GM21529 (cell line): Measurements from ENCODE around the gene UNC80.
"Not testable (repeated sequence)": the region's sequence is repeated elsewhere in the genome, so short reads cannot be mapped to it uniquely, and the experiment has no call there.

Experiments used
- ATAC-seq: cut with Tn5 transposase; IDR thresholded peaks from one replicate; pipeline ENCODE4 v1.9.1; 2021; ENCODE audit not compliant: unreplicated experiment

The UNC80 gene, protein sequence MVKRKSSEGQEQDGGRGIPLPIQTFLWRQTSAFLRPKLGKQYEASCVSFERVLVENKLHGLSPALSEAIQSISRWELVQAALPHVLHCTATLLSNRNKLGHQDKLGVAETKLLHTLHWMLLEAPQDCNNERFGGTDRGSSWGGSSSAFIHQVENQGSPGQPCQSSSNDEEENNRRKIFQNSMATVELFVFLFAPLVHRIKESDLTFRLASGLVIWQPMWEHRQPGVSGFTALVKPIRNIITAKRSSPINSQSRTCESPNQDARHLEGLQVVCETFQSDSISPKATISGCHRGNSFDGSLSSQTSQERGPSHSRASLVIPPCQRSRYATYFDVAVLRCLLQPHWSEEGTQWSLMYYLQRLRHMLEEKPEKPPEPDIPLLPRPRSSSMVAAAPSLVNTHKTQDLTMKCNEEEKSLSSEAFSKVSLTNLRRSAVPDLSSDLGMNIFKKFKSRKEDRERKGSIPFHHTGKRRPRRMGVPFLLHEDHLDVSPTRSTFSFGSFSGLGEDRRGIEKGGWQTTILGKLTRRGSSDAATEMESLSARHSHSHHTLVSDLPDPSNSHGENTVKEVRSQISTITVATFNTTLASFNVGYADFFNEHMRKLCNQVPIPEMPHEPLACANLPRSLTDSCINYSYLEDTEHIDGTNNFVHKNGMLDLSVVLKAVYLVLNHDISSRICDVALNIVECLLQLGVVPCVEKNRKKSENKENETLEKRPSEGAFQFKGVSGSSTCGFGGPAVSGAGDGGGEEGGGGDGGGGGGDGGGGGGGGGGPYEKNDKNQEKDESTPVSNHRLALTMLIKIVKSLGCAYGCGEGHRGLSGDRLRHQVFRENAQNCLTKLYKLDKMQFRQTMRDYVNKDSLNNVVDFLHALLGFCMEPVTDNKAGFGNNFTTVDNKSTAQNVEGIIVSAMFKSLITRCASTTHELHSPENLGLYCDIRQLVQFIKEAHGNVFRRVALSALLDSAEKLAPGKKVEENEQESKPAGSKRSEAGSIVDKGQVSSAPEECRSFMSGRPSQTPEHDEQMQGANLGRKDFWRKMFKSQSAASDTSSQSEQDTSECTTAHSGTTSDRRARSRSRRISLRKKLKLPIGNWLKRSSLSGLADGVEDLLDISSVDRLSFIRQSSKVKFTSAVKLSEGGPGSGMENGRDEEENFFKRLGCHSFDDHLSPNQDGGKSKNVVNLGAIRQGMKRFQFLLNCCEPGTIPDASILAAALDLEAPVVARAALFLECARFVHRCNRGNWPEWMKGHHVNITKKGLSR (N-terminal part only)

DNA sequence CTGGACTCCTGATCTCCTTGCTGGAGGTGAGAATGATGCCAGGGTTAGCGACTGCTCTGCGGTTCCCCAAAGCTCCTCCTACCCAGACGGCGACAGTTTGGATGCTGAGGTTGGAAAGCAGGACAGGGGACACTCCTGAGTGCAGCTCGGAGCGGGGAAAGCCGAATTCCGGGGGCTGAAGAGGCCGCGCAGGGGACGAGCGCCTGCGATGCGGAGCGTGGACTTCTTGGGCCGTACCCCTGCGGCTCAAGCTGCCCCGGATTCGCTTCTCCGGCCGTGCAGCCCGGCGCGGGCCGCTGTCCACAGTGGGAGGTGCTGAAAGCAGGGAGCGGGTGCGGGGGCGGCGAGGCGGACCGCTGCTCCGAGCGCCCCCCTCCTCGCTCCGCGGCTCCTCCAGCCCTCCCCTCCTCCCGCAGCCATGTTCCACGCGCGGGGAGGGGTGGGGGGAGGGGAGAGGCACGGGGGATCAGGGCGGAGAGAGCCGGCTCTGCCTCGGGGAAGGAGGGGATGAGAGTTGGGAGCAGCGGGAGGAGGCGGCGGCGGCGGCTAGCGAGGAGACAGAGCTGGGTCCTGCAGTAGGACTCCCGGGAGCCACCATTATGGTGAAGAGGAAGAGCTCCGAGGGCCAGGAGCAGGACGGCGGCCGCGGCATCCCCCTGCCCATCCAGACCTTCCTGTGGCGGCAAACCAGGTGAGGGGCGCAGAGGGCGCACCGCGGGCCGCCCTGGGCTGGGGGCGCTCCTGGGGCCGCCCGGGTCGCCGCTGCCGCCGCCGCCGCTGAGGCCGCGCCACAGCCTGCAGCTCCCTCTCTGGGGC is at the start of gene UNC80:
Gene UNC80, plus strand, starts transcription at position 359 of the 816 bp plus-strand sequence. Its CDS starts 241 bp downstream, at position 600.
- no peak for ATAC-seq

DNA sequence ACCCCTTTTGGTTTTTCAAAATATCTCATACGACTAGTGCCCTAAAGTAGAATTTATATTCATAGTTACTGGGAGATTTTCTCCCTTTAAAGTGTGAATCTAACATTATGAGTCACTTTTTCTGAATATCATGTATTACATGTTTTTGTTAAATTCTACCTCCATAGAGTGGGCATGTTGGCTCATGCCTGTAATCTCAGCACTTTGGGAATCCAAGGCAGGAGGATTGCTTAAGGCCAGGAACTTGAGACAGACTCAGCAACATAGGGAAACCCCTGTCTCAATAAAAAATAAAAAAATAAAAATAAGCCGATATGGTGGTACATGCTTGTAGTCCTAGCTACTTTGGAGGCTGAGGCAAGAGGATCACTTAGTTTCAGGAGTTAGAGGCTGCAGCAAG is 45.3 kb upstream of the UNC80 start:
- no peak for ATAC-seq

DNA sequence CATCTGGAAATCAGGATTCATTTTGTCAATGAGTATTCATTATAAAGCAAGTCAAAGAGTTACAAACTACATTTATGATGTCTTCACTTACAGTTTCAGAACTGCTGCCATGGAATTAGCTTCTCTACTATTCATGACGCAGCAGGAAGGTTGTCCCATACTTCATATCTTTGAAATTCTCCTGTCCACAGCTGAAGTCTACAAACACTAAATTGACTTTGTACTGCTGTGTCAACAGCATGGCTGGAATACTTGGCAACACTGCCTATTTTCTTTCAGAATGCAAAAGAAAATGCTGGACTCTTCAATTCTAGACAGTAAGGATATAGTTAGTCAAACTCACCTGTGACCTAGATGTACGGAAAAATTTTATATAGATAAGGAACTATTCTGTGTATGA is 44.6 kb upstream of the UNC80 start:
- ATAC-seq, result no peak

DNA sequence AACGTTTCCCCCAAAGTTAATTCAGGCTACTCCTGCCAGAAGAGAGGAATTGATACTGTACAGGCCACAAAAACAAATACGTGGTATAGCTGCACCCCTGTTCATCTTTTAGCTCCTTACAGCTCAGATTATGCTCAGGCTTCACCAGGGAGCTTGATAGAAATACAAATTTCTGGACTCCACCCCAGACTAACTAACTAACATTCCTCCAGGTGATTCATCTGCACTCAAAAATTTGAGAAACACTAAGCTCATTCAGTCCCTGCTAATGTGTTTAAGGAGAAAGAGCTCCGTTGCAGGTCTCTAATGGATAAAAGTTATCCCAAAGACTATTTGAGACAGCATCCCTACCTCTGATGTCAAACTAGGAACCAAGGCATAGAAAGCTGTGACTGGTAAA is 36.8 kb upstream of the UNC80 start:
- ATAC-seq, result no peak

DNA sequence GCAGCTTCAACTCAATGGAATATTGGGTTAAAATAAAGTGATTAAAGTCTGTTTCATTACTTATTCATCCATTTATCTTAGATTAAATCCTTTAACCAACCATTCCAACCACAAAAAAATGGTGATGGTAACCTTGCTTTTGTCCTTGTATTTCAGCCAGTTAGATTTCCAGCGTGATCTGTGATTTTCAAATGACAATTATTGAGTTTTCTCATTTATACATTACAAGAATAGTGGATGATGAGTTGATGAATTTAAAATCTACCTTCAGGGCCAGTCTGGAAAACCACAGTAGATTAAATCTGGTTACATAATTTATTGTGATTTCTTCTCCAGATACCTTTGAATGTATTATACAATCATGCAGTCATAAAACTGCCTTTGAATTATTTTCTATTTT is 29.7 kb upstream of the UNC80 start:
- no peak for ATAC-seq

DNA sequence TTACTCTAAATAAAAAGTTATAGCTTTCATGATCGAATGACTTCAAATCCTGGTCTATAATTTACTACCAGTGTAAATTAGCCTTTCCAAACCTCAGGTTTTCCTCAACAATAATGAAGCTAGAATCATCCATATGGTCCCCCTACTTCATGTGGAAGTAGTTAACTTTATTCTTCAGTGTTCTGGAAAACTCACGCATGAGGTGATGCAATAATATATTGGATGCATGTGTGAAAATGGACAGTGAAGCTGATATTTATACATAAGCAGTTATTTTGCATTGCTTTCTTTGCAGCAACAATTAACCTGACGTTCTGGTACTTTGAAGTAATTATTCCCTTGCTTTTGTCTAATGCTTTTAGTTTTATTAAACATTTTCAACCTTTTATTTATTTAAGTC is 18.6 kb upstream of the UNC80 start:
- no peak for ATAC-seq

DNA sequence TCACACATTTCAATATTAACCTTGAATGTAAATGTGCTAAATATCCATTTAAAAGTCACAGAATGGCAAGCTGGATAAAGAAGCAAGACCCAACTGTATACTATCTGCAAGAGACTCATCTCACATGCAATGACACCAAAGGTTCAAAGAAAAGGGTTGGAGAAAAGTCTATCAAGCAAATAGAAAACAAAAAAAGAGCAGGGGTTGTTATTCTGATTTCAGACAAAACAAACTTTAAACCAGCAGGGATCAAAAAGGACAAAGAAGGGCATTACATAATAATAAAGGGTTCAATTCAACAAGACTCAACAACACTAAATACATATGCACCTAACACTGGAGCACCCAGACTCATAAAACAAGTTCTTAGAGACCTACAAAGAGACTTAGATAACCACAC is 14.5 kb upstream of the UNC80 start:
- ATAC-seq, result no peak

DNA sequence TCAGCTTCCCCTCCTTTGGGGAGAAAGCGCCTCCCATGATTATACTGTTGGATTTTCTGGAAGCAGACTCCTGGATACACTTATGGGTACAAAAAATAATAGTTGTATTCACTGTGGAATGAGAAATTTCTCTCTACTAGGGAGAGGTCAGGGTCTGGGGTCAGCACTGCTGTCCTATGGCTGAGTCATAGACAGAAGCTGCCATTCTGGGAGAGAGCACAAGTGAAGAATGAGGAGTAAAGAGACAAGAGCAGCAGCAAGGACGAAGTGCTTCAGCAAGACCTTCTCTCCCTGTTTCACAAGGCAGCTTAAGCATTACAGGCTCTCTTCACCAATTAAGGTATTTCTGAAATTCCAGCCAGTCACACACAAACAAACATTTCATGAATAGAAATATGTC is 10.1 kb upstream of the UNC80 start:
- no peak for ATAC-seq

DNA sequence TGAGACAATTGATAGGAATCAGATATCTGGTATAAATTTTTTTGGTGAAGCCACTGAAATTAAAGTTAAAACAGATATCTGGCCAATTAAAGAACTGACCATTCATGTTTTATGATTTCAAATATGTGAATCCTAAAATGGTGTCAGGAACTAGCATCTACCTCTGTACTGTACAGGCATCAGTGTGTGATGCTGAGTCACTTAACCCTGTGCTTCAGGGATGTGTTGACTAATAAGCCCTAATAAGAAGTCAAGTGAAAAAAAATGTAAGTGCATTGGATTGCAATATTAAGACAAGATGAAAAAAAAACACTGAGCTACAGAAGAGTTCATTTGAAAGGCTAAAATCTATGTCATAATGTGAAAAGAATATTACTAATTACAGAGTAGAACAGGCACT is 9.1 kb upstream of the UNC80 start:
- ATAC-seq, result no peak

DNA sequence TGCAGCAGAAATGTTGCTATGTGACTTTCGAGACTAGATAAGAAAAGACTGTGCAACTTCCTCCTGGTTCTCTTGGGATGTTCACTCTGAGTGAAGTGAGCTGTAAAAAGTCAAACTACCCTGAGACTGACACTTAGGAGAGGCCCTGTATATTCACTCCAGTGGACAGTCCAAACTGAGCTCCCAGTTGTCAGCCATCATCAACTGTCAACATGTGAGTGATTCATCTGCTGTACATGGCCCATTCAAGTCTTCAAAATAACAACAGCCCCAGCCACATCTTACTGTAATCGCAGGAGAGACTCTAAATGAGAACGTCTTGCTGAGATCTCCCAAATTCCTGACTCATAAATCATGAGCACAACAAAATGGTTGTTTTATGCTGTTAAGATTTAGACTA is 8.5 kb upstream of the UNC80 start:
- no peak for ATAC-seq

DNA sequence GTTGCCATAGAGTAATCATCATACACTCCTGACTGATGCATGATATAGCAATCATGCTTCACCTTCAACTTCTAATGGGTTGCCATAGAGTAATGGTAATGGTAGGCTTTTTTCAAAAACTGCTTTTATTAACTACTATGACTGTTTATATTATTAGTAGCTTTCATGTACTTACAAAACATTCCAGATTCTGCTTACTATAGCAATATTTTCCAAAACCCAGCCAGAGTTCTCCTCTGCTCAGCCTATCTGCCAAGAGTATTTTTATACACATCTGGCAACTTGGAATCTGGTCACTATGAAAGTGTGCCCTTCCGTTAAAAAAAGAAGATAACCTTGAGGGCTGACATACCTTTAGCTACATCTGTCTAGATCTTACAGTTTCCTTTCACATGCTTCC is 5.0 kb upstream of the UNC80 start:
- ATAC-seq, result no peak

DNA sequence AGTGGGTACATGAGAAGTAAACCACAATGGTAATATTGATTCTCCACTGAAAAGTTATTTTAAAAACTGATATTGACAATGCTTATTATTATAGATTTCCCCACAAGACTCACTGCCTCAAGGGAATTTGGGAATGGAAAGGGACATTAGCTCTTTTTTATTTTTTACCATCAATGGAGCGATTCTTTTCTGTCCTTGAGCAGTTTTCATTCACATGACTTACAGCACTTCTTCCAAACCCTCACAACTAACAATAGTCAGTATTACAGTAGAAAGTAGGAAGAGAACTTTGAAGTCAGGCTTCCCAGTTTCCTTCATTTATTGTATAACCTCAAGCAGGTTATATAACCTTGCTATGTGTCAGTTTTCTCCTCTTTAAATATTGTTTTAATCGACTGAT is 4.3 kb upstream of the UNC80 start:
- ATAC-seq, result no peak

DNA sequence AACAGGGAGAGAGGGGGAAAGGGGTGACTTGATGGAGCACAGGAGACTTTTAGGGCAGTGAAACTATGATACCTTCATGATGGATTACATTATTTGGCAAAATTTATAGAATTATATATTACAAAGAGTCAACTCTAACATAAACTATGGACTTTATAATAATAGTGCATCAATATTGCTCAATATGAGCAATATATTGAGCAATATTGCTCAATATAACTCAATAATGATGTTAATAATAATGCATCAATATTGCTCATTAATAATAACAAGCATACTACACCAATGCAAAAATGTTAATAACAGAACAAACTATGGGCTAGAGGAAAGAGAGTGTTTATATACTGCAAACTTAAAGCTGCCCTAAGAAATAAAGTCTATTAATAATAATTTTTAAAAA is 3.1 kb upstream of the UNC80 start:
- ATAC-seq, result no peak

DNA sequence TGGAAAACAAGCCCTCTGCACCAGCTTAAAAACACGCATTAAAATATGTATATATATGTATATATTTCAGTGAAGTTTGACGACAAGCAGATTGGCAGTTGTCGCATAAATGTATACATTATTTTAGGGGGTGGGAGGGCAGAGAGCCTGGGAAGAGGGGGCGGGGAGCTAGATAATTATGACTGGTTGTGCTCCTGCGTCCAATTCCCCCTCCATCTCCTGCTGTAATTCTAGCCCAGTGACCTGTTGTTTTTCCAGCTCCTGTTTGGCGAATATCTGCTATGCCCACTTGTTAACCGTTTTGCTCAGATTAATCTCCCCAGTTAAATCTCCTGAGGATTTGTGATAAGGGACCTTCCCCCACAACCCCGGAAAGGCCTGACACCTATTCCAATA is 656 bp downstream of the UNC80 start:
- no peak for ATAC-seq

DNA sequence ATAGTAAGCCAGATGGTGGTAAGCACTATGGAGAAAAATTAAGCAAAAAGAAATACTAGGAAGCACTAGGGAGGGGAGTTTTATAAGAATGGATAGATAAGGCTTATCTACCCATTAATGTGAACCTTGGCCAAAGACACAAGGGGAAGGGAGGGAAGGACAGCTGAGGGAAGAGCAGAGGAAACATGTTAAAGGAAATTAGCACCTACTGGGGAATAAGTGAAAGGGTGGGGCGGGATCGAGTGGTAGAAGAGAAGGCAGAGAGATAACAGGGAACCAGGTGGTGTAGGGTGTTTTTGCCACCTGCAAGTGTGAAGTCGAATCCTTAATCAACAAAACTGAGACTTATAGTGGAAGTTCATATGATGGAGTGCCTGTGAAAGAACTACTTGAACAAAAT is 1.7 kb downstream of the UNC80 start:
- ATAC-seq, result no peak

DNA sequence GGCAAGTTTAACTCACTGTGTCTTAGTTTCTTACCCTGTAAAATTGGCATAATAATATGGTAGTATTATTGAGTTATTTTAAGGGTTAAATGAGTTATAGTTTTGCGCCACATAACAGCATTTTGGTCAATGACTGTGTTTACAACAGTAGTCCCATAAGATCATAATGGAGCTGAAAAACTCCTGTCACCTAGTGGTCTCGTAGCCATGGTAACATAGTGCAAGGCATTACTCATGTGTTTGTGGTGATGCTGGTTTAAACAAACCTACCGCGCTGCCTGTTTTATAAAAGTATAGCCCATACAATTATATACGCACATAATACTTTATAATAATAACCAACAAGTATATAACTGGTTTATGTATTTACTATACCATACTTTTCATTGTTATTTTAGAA is 15.8 kb downstream of the UNC80 start:
- ATAC-seq, result no peak

DNA sequence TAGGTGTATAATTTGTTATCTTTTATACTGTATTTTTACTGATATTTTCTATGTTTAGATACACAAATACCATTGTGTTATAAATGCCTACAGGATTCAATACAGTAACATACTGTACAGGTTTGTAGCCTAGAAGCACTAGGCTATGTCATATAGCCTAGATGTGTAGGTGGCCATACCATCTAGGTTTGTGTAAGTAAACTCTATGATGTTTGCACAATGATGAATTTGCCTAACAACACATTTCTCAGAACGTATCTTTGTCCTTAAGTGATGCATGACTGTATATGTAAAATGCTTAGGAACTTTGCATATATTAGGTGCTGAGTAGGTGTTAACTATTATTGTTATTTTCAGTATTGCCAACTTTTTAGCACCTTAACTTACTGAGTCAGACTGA is 17.3 kb downstream of the UNC80 start:
- ATAC-seq, result no peak

DNA sequence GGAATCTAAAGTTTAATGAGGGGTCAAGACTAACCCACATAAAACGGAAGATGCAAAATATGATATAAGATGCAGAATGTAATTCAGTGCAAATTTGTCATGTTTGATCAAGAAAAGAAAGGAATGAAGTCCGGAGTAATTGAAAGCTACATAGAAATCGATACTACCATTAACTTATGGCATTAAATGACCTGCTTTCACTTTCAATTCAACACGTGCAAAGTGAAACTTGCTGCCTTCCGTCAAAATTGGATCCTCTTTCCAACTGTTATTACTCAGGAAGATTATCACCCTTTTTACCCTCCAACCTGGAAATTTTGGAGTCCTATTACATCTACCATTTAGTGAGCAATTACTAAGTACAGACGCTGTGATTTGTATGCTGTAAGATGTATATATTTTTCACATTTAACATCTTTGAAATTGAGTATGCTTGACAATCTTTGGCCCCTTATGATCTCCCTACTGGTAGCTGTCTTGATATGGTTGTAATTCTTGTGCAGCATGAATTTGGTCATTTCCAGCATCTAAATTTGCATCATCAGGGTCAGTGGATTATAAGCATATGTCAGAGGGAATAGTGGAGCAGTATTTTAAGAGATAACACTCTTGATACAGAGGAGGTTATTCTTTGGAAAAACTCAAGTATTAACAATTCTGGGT is 18.6 kb downstream of the UNC80 start:
- ATAC-seq, result peak; percentile 69

DNA sequence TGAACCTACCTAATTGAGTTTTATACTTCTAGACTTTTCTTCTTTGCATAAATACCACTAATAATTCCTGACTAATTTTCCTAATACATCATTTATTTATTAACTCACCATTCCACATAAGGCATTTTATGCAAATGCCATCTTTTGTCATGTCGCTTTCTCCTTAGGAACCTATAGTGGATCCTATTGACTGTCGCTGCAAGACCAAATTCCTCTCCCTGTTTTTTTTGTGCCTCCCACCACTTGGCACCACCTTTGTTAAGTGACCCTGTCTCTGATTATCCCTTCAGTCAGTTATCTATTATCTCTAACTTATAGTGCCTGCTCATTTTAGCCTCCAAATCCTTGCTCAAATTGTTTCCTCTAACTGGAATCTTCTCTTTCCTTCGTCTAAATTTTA is 19.5 kb downstream of the UNC80 start:
- no peak for ATAC-seq

DNA sequence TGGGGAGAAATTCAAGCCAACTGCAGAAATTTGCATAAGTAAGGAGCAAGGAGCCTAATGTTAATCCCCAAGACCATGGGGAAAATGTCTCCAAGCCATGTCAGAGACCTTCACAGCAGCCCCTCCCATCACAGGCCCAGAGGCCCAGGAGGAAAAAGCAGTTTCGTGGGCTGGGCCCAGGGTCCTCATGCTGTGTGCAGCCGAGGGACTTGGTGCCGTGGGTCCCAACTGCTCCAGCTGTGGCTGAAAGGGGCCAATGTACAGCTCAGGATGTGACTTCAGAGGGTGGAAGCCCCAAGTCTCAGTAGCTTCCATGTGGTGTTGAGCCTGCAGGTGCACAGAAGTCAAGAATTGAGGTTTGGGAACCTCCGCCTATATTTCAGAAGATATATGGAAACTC is 23.8 kb downstream of the UNC80 start:
- ATAC-seq, result not testable (repeated sequence)
